Ishikawa (cell line): ENCODE data around the gene TENT5C.

Source experiments
- CEBPB ChIP-seq: IDR thresholded peaks from 2 replicates; pipeline ENCODE4 v1.6.1; 2012
- CREB1 ChIP-seq: IDR thresholded peaks from 2 replicates; pipeline ENCODE4 v1.6.1; 2012; ENCODE audit warnings: low read depth
- EGR1 ChIP-seq: IDR thresholded peaks from 2 replicates; pipeline ENCODE4 v1.6.1; 2012
- EP300 ChIP-seq: IDR thresholded peaks from 2 replicates; pipeline ENCODE4 v1.6.1; 2012; ENCODE audit warnings: borderline replicate concordance
- FOXM1 ChIP-seq: IDR thresholded peaks from 2 replicates; pipeline ENCODE4 v1.6.1; 2012; ENCODE audit warnings: low read depth, borderline replicate concordance
- NFIC ChIP-seq: IDR thresholded peaks from 2 replicates; pipeline ENCODE4 v1.6.1; 2012
- RAD21 ChIP-seq: IDR thresholded peaks from 2 replicates; pipeline ENCODE4 v1.6.1; 2012; ENCODE audit warnings: low read depth
- TAF1 ChIP-seq: IDR thresholded peaks from 2 replicates; pipeline ENCODE4 v1.6.1; 2012; ENCODE audit warnings: low read depth, mild to moderate bottlenecking
- TCF12 ChIP-seq: IDR thresholded peaks from 2 replicates; pipeline ENCODE4 v1.6.1; 2012; ENCODE audit warnings: low read depth
- TEAD4 ChIP-seq: IDR thresholded peaks from 2 replicates; pipeline ENCODE4 v1.6.1; 2012
- YY1 ChIP-seq: IDR thresholded peaks from 2 replicates; pipeline ENCODE4 v1.6.1; 2012; ENCODE audit warnings: low read depth
- ZBTB7A ChIP-seq: IDR thresholded peaks from 2 replicates; pipeline ENCODE4 v1.6.1; 2012; ENCODE audit warnings: low read depth
- TF ChIP-seq, protein P1 (sequence below): IDR thresholded peaks from 2 replicates; pipeline ENCODE4 v1.6.1; 2012
- TF ChIP-seq, protein P2 (sequence below): IDR thresholded peaks from 2 replicates; pipeline ENCODE4 v1.6.1; 2012
- TF ChIP-seq, protein P3 (sequence below): IDR thresholded peaks from 2 replicates; pipeline ENCODE4 v1.6.1; 2012; ENCODE audit warnings: low read depth, mild to moderate bottlenecking

The TENT5C gene

DNA sequence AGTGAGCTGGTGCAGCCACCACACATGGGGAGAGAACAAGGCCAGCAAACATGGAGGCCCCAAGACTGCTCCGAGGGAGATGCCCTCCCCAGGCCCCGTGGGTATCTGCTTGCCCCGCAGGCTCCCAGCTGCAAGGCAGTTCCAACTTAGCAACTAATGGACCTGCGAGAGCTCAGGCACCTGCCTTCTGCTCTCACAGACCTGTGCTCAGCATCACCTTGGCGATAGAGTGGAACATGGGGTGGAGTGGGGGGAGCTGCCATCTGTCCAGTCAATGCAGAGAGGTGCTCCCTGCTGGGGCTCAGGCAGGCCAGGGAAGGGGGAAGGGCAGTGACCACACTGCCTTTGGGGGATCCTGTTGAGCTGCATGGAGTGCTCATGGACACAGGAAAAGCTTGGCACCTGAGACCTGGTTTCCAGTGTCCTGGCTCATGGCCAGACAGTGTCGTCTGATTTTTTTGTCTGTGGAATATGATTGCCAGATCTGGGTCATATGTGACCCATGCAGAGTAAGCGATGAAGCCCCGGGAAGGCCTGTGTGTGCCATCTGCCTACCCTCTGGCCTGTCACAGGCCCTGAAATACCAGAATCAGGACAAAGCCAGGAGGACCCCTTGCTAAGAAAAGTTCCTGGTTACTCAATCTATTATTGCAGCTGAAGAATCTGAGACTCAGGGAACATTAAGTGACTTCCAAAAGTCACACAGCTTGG is 39.9 kb upstream of the TENT5C start:
- no peak for TF ChIP-seq CREB1
- TF ChIP-seq, protein P1, sequence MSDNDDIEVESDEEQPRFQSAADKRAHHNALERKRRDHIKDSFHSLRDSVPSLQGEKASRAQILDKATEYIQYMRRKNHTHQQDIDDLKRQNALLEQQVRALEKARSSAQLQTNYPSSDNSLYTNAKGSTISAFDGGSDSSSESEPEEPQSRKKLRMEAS, result no peak
- TF ChIP-seq ZBTB7A, result no peak
- TF ChIP-seq TAF1, result no peak
- no peak for TF ChIP-seq CEBPB
- no peak for TF ChIP-seq EP300
- no peak for TF ChIP-seq YY1
- no peak for TF ChIP-seq FOXM1
- TF ChIP-seq, protein P2, sequence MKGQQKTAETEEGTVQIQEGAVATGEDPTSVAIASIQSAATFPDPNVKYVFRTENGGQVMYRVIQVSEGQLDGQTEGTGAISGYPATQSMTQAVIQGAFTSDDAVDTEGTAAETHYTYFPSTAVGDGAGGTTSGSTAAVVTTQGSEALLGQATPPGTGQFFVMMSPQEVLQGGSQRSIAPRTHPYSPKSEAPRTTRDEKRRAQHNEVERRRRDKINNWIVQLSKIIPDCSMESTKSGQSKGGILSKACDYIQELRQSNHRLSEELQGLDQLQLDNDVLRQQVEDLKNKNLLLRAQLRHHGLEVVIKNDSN, result no peak
- TF ChIP-seq, protein P3, sequence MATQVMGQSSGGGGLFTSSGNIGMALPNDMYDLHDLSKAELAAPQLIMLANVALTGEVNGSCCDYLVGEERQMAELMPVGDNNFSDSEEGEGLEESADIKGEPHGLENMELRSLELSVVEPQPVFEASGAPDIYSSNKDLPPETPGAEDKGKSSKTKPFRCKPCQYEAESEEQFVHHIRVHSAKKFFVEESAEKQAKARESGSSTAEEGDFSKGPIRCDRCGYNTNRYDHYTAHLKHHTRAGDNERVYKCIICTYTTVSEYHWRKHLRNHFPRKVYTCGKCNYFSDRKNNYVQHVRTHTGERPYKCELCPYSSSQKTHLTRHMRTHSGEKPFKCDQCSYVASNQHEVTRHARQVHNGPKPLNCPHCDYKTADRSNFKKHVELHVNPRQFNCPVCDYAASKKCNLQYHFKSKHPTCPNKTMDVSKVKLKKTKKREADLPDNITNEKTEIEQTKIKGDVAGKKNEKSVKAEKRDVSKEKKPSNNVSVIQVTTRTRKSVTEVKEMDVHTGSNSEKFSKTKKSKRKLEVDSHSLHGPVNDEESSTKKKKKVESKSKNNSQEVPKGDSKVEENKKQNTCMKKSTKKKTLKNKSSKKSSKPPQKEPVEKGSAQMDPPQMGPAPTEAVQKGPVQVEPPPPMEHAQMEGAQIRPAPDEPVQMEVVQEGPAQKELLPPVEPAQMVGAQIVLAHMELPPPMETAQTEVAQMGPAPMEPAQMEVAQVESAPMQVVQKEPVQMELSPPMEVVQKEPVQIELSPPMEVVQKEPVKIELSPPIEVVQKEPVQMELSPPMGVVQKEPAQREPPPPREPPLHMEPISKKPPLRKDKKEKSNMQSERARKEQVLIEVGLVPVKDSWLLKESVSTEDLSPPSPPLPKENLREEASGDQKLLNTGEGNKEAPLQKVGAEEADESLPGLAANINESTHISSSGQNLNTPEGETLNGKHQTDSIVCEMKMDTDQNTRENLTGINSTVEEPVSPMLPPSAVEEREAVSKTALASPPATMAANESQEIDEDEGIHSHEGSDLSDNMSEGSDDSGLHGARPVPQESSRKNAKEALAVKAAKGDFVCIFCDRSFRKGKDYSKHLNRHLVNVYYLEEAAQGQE, result no peak
- no peak for TF ChIP-seq EGR1
- no peak for TF ChIP-seq TCF12
- no peak for TF ChIP-seq TEAD4
- no peak for TF ChIP-seq RAD21
- TF ChIP-seq NFIC, result no peak

DNA sequence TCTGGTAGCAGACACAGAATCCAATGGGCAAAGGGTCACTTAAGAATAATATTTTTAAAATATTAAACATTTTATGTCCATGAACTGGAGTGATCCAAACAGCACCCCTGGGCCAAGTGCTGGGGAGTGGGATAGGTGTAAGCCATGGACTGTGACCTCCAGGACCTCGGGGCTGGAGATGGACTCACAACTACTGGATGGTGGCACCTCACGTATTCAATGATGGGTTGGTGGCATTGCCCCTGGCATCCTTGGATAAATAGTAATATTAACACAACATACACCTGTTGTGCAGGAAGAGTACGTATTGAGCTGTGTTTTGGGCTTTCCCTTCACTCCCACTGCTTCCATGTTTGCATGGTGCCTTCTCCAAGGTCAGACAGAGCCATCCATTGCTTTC is 39.3 kb upstream of the TENT5C start:
- TF ChIP-seq, protein P2, result no peak
- TF ChIP-seq CREB1 (no peak), YY1 (no peak), EGR1 (no peak), TCF12 (no peak), RAD21 (no peak), TEAD4 (no peak), NFIC (no peak), CEBPB (no peak), EP300 (no peak), FOXM1 (no peak)
- TF ChIP-seq, protein P3, result no peak
- TF ChIP-seq, protein P1, result no peak

DNA sequence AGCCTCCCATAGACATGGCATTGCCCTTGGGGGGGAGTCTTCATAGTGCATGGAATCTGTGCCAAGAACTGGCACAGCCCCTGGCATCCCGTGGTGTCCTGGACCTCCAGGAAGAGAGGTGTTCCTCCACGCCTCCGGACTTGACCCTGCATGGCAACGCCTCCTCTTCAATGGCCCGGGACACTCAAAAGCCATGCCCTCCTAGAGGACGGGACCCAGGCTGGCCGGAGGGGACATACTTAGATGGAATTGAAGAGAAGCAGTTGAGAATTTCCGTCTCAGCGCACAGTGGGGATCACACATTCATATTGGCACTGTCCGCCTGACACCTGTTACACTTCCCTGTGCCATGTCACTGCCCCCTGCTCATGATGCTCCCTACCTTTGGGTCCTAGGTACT is 38.4 kb upstream of the TENT5C start:
- TF ChIP-seq, protein P2, result no peak
- no peak for TF ChIP-seq NFIC
- TF ChIP-seq, protein P1, result no peak
- no peak for TF ChIP-seq EP300
- TF ChIP-seq RAD21, result no peak
- TF ChIP-seq TAF1, result no peak
- no peak for TF ChIP-seq CEBPB

DNA sequence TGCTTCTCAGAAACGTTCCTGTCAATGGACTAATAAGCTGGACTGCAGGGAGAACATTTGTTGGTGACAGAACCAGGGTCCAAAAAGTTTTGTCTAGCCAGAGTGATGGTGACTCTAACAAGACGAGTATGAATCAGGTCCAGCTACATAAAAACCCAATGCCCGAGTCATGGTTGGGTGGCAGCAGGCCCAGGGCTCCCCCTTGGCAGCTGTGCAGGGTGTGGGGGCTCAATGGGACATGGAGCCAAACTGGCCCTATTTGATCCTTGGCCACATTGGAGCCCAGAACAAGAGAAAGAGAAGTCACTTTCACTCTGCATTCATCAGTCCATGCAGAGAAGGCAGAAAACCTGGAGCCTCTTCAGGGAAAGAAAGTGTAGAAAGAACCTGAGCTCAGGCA is 37.9 kb upstream of the TENT5C start:
- no peak for TF ChIP-seq CEBPB
- TF ChIP-seq, protein P1, result no peak
- TF ChIP-seq TAF1, result no peak
- no peak for TF ChIP-seq TEAD4
- no peak for TF ChIP-seq CREB1
- TF ChIP-seq TCF12, result no peak

DNA sequence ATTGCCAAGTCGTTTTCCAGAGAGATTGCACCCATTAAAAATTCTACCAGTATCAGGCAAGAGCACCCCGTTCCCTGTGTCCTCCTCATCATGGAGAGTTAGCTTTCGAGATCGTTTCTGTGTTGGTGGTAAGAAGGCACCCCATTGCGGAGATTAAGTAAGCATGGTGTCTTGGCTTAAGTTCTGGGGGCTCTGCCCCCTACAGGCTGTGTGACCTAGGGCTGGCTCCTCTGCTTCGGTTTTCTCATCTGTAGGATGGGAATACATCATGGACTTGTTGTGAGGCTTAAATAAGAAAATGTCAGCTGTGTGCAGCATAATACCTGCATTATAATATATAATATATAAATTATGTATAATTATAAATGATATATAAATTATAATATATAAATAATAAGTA is 36.8 kb upstream of the TENT5C start:
- TF ChIP-seq, protein P2, result no peak
- no peak for TF ChIP-seq NFIC
